ENCODE data around the gene FIBIN. TPM values are rescaled to one million over a fixed set of nuclear protein-coding genes. Genes with fewer than 3 reads are reported as not detected.

FIBIN gene
- total and polyA plus RNA-seq, 2 donors (not counting 3 experiments of a cell fraction or from before 2014, with no cell fraction given), result not detected

- POLR2A ChIA-PET, result no interaction called here
- TF ChIP-seq MAX (IDR thresholded peaks at IDR 0.05; ENCODE audit: insufficient read depth, insufficient read length) (no peak), GATA2 (IDR thresholded peaks at IDR 0.05; ENCODE audit: insufficient read depth, insufficient read length, low read depth, low read length) (no peak), CTCF (IDR thresholded peaks at IDR 0.05; ENCODE audit: extremely low read depth in 1 of 2, insufficient read depth in 1 of 2, low read depth in 1 of 2, low read length in 2 of 2) (no peak), POLR2A (IDR thresholded peaks at IDR 0.05; ENCODE audit: low read depth, low read length) (no peak), POLR2AphosphoS5 (IDR thresholded peaks at IDR 0.05; ENCODE audit: insufficient read depth, low read depth, low read length) (no peak), JUN (IDR thresholded peaks at IDR 0.05; ENCODE audit: borderline replicate concordance, insufficient read depth, insufficient read length, low read depth) (no peak), FOS (IDR thresholded peaks at IDR 0.05; ENCODE audit: borderline replicate concordance, insufficient read depth, low read length) (no peak), EZH2 (IDR thresholded peaks at IDR 0.05; ENCODE audit: borderline replicate concordance, low read depth, low read length, severe bottlenecking) (no peak), MYC (IDR thresholded peaks at IDR 0.05; ENCODE audit: low read depth, low read length) (no peak)
- H2AFZ ChIP-seq (ENCODE audit: low read depth, low read length), result no peak overlapping the region
- CTCF ChIA-PET, result no interaction called here
- dilution Hi-C loops (cut with MboI; ENCODE audit: extremely low pct_ligation_motif_present, low sequenced_read_pairs), result no loop called here
- no peaks in the 10 kb centered on the region for H4K20me1 ChIP-seq (replicated peaks; ENCODE audit: control insufficient read depth, extremely low read depth, insufficient read depth, low read length)
- no peaks in the 10 kb centered on the region for H3K4me1 ChIP-seq (ENCODE audit: control insufficient read depth, extremely low read depth, insufficient read depth, low read length)
- no peak overlapping the region for H3K9ac ChIP-seq (replicated peaks; ENCODE audit: extremely low read depth, insufficient read depth, low read length)
- intact Hi-C loops (cut with micrococcal nuclease), result no loop called here
- H3K27ac ChIP-seq (ENCODE audit: insufficient read depth, low read depth, low read length), result no peak overlapping the region
- H3K4me3 ChIP-seq (replicated peaks in 1 of 3; ENCODE audit: insufficient read depth in 1 of 3, low read depth in 1 of 3, low read length in 3 of 3), result no peak overlapping the region
- FAIRE-seq (no peak), DNase-seq (ENCODE audit: low read depth, low spot score) (no peak)
- H3K36me3 ChIP-seq (ENCODE audit: control insufficient read depth in 2 of 2, extremely low read depth in 1 of 2, insufficient read depth in 2 of 2, low read length in 2 of 2), result no peaks in the 10 kb centered on the region
- no peak overlapping the region for H3K4me2 ChIP-seq (ENCODE audit: insufficient read depth, low read length)
- no peaks in the 10 kb centered on the region for H3K27me3 ChIP-seq (ENCODE audit: control insufficient read depth in 2 of 2, insufficient read depth in 2 of 2, low read length in 2 of 2)
- H3K9me1 ChIP-seq (replicated peaks; ENCODE audit: control insufficient read depth, extremely low read depth, insufficient read depth, low read length), result no peaks in the 10 kb centered on the region
- H3K9me3 ChIP-seq (replicated peaks; ENCODE audit: control insufficient read depth, insufficient read depth, low read length), result no peaks in the 10 kb centered on the region
- no peaks in the 10 kb centered on the region for H3K79me2 ChIP-seq (ENCODE audit: control insufficient read depth, insufficient read depth, low read length)
- BruUV-seq (replicated peaks), result no TSS peak
These were observed 45.0 kb upstream of the FIBIN start for GRCh38 chr11:26948881-26949280.

Data from endothelial cell of umbilical vein (primary cell).